Measurements from ENCODE around the gene OR2T1.
"Not testable (repeated sequence)": the region's sequence is repeated elsewhere in the genome, so short reads cannot be mapped to it uniquely, and the experiment has no call there.

The OR2T1 gene

DNA sequence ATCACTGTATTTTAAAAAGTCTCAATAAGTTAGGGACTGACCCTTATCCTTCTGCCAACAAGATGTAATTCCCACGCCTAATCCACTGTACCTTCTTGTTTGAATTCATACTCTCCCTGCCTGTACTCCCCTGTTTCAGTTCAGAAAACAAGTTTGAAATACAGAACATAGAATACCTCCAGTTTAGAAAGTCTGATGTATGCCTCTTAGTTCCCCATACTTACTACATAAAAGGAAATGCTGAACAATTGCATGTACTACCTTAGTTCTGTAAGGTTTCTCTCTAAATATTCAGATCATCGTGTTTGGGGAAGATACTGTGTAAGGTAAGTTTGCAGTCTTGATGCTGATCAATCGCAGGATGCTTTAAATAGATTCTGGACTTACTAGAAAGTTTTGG is 33.5 kb downstream of the OR2T1 start:
- not testable (repeated sequence) for DNase-seq

GRCh38 chr1:248438668-248439067 is 35.8 kb downstream of the OR2T1 start:
- not testable (repeated sequence) for DNase-seq

DNA sequence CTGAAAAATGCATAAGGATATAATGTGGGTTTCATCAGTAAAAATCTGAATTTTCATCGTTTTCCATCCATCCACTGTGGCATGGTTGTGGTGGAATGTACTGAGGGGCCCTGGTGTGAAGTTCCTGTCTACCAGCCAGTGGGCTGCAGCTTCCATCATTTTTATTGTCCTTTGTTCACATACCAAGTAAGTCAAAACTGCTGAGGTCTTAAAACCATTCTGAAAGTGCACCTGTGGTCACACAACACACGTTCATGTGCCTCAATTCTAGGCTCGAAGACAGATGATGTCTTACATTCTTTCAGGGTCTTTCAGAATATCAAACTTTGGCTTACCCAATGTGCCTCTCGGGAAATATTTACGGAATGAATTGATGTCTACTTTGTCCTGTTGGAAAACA is 36.4 kb downstream of the OR2T1 start:
- not testable (repeated sequence) for DNase-seq

DNA sequence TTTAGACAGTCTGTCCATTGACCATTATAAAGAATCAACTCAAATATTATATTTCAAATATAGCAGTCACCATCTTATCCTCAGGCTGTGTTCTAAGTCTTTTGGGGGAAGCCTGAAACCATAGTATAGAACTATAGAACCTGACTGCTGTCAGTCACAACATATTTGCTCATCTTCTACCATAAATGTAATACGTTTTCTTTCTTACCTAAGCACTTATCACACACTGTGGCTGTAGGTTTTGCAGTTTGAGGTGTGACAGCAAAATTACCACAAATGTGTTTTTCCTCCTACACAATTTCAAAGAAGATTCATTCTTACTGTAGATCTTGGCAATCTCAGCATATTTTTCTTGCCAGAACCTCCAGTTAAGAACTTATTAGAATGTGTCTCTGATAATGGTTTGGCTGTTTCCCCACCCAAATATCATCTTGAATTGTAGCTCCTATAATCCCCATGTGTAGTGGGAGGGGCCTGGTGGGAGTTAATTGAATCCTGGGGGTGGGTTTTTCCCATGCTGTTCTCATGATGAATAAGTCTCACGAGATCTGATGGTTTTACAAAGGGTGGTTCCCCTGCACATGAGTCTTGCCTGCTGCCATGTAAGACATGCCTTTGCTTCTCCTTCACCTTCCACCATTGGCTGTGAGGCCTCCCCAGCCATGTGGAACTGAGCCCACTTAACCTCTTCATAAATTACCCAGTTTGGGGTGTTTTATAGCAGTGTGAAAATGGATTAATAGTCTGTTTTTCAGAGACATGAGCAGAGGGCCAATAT is 39.8 kb downstream of the OR2T1 start:
- DNase-seq, result not testable (repeated sequence)

- not testable (repeated sequence) for DNase-seq
These were observed 41.8 kb downstream of the OR2T1 start for GRCh38 chr1:248444603-248445002.

- not testable (repeated sequence) for DNase-seq
These were observed 42.6 kb downstream of the OR2T1 start, which contains the start of gene OR2T2 for GRCh38 chr1:248445399-248445798. TSS of gene OR2T2 (plus strand) at chr1:248445637. CDS start at chr1:248452798, 7,161 bp downstream.

DNA sequence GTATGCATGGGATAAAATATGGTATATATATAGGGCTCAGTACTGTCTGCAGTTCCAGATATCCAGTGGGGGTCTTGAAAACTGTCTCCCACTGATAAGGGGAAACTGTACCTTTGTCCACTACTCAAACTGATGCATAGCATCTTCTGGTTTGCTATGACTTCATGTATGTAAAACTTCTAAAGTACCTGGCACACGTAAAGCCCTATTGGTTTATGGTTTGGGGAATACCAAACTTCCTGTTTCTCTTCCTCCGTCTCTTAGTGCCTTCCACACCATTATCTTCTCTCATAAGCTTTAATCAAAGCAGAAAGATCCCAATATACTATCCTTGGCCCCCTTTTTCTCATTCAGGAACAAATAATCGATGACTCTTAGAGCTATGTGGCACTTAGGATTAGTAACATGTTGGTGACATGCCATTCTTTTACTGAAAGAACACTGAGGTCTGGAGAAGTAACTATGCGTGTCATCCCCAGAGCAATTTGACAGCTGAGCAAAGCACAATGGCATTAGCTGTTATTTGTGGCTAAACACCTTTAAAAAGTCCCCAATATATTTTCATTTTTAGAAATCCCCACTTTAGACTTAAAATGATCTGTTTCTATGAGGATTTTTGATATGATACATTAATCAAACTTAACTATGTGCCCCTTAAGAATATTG is 45.7 kb downstream of the OR2T1 start:
- not testable (repeated sequence) for DNase-seq

GRCh38 chr1:248449821-248450465 is 47.1 kb downstream of the OR2T1 start:
- not testable (repeated sequence) for DNase-seq

- DNase-seq, result not testable (repeated sequence)
These were observed 47.8 kb downstream of the OR2T1 start for GRCh38 chr1:248450466-248451145.

DNA sequence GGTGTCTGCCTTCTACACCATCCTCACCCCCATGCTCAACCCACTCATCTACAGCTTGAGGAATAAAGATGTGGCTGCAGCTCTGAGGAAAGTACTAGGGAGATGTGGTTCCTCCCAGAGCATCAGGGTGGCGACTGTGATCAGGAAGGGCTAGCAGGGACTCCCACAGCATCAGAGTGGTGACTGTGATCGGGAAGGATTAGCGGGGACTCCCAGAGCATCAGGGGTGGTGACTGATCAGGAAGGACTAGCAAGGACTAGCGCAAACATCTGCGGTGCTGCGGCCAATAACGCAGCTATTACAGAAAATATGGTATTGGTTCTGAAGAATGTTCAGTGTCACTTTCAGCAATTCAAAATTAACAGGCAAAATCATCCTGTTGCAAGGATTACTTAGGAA is 50.8 kb downstream of the OR2T1 start:
- not testable (repeated sequence) for DNase-seq

DNA sequence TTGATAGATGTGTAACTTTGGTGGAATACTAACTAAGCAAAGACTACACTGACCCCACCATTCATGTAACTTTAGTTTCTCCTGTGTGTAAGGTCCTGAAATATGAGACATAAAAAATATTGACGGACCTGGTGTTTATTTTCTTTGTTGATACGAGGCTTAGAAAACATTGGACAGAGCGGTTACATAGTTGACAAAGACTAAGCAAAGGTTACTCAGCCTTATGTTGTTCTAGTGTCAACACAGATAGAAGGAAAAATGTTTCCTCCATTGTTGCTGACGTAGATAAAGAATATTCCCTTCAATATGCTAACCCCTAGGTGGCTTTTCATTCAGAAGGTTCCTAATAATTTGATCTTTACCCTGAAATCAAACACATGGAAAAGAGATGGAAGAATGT is 52.2 kb downstream of the OR2T1 start:
- not testable (repeated sequence) for DNase-seq

- not testable (repeated sequence) for DNase-seq
These were observed 53.8 kb downstream of the OR2T1 start for GRCh38 chr1:248456635-248457034.
